Measurements from ENCODE around the gene SH2B3.
A peak's percentile ranks its signal among the peaks of the same experiment; 100 is the strongest.

SH2B3 gene

GRCh38 chr12:111410431-111411184 lies 4.9 kb downstream of the SH2B3 start:
- no peak for TF ChIP-seq CTCF (IDR thresholded peaks at IDR 0.05; ENCODE audit: borderline replicate concordance, insufficient read depth, low read depth, low read length)
- H3K4me3 ChIP-seq (ENCODE audit: low read depth, low read length): peak overlapping the region; percentile 21

GRCh38 chr12:111411185-111411764 lies 5.6 kb downstream of the SH2B3 start:
- no peak for TF ChIP-seq CTCF (IDR thresholded peaks at IDR 0.05; ENCODE audit: borderline replicate concordance, insufficient read depth, low read depth, low read length)
- H3K4me3 ChIP-seq (ENCODE audit: low read depth, low read length): no peak overlapping the region

GRCh38 chr12:111412007-111412829 lies 6.5 kb downstream of the SH2B3 start:
- no peak for TF ChIP-seq CTCF (IDR thresholded peaks at IDR 0.05; ENCODE audit: borderline replicate concordance, insufficient read depth, low read depth, low read length)
- H3K4me3 ChIP-seq (ENCODE audit: low read depth, low read length): no peak overlapping the region

- no peak for TF ChIP-seq CTCF (IDR thresholded peaks at IDR 0.05; ENCODE audit: borderline replicate concordance, insufficient read depth, low read depth, low read length)
- no peak overlapping the region for H3K4me3 ChIP-seq (ENCODE audit: low read depth, low read length)
Measured at GRCh38 chr12:111412830-111413441, 7.2 kb downstream of the SH2B3 start.

GRCh38 chr12:111413442-111414086 lies 7.8 kb downstream of the SH2B3 start:
- no peak for TF ChIP-seq CTCF (IDR thresholded peaks at IDR 0.05; ENCODE audit: borderline replicate concordance, insufficient read depth, low read depth, low read length)
- H3K4me3 ChIP-seq (ENCODE audit: low read depth, low read length): no peak overlapping the region

GRCh38 chr12:111414711-111415252 lies 9.1 kb downstream of the SH2B3 start:
- TF ChIP-seq CTCF (IDR thresholded peaks at IDR 0.05; ENCODE audit: borderline replicate concordance, insufficient read depth, low read depth, low read length): no peak
- H3K4me3 ChIP-seq (ENCODE audit: low read depth, low read length): no peak overlapping the region
